ENCODE measurements around the gene POU6F2. TPM values are rescaled to one million over a fixed set of nuclear protein-coding genes. Genes with fewer than 3 reads are reported as not detected.

Gene POU6F2
- total and polyA plus RNA-seq, 4 experiments from 2014 or later: not detected

- intact Hi-C loops (cut with micrococcal nuclease): no loop called here
- Mint-ChIP-seq H3K4me1 (peaks cover 6 to 10% (median 9%) of the 10 kb centered on the region in 4 donors), H3K27me3 (no peaks in the 10 kb centered on the region), H3K9me3 (no peaks in the 10 kb centered on the region), H3K36me3 (no peaks in the 10 kb centered on the region), H3K4me3 (no peak overlapping the region), H3K27ac (no peak overlapping the region)
- H3K4me1 ChIP-seq (ENCODE audit: insufficient read depth, low read length): no peaks in the 10 kb centered on the region
- no peak for DNase-seq
- CTCF ChIA-PET (ENCODE audit: partially characterized antibody): no interaction called here
- H3K27ac ChIP-seq (ENCODE audit: low read depth, low read length): no peak overlapping the region
- H3K27me3 ChIP-seq (ENCODE audit: insufficient read depth, low read length): no peaks in the 10 kb centered on the region
- POLR2A ChIA-PET (ENCODE audit: partially characterized antibody): no interaction called here
- no peaks in the 10 kb centered on the region for H3K9me3 ChIP-seq (ENCODE audit: control insufficient read depth in 1 of 2, low read length in 2 of 2)
- H3K36me3 ChIP-seq (ENCODE audit: insufficient read depth, low read length): no peaks in the 10 kb centered on the region
- H3K4me3 ChIP-seq (ENCODE audit: low read length in 2 of 2): no peak overlapping the region
Measured at GRCh38 chr7:39353615-39354376, 376.1 kb downstream of the POU6F2 start.

- H3K4me1 Mint-ChIP-seq: peaks cover 6 to 10% (median 9%) of the 10 kb centered on the region in 4 donors
- no peaks in the 10 kb centered on the region for H3K36me3 Mint-ChIP-seq
- H3K9me3 Mint-ChIP-seq: no peaks in the 10 kb centered on the region
- intact Hi-C loops (cut with micrococcal nuclease): no loop called here
- Histone ChIP-seq H3K4me1 (ENCODE audit: insufficient read depth, low read length) (no peaks in the 10 kb centered on the region), H3K36me3 (ENCODE audit: insufficient read depth, low read length) (no peaks in the 10 kb centered on the region), H3K9me3 (ENCODE audit: control insufficient read depth in 1 of 2, low read length in 2 of 2) (no peaks in the 10 kb centered on the region), H3K27ac (ENCODE audit: low read depth, low read length) (no peak overlapping the region), H3K27me3 (ENCODE audit: insufficient read depth, low read length) (no peaks in the 10 kb centered on the region), H3K4me3 (ENCODE audit: low read length in 2 of 2) (no peak overlapping the region)
- H3K27me3 Mint-ChIP-seq: no peaks in the 10 kb centered on the region
- CTCF ChIA-PET (ENCODE audit: partially characterized antibody): no interaction called here
- POLR2A ChIA-PET (ENCODE audit: partially characterized antibody): no interaction called here
- H3K27ac Mint-ChIP-seq: no peak overlapping the region
- no peak for DNase-seq
- H3K4me3 Mint-ChIP-seq: peak overlapping the region in 6 of 8 donors; percentile 4 to 75 (median 61)
Measured at GRCh38 chr7:39355664-39356063, 378.0 kb downstream of the POU6F2 start.

- Histone ChIP-seq H3K4me1 (ENCODE audit: insufficient read depth, low read length) (no peaks in the 10 kb centered on the region), H3K9me3 (ENCODE audit: control insufficient read depth in 1 of 2, low read length in 2 of 2) (no peaks in the 10 kb centered on the region), H3K27ac (ENCODE audit: low read depth, low read length) (no peak overlapping the region), H3K27me3 (ENCODE audit: insufficient read depth, low read length) (no peaks in the 10 kb centered on the region), H3K4me3 (ENCODE audit: low read length in 2 of 2) (no peak overlapping the region), H3K36me3 (ENCODE audit: insufficient read depth, low read length) (no peaks in the 10 kb centered on the region)
- Mint-ChIP-seq H3K27me3 (no peaks in the 10 kb centered on the region), H3K9me3 (no peaks in the 10 kb centered on the region), H3K4me3 (peak overlapping the region in 6 of 8 donors; percentile 12 to 75 (median 48)), H3K36me3 (no peaks in the 10 kb centered on the region), H3K27ac (peak overlapping the region in 2 of 7 donors; percentile 50 to 76), H3K4me1 (peaks cover 6 to 10% (median 9%) of the 10 kb centered on the region in 4 donors)
- intact Hi-C loops (cut with micrococcal nuclease): no loop called here
- POLR2A ChIA-PET (ENCODE audit: partially characterized antibody): no interaction called here
- CTCF ChIA-PET (ENCODE audit: partially characterized antibody): no interaction called here
- no peak for DNase-seq
Measured at GRCh38 chr7:39356172-39356925, 378.6 kb downstream of the POU6F2 start.

DNA sequence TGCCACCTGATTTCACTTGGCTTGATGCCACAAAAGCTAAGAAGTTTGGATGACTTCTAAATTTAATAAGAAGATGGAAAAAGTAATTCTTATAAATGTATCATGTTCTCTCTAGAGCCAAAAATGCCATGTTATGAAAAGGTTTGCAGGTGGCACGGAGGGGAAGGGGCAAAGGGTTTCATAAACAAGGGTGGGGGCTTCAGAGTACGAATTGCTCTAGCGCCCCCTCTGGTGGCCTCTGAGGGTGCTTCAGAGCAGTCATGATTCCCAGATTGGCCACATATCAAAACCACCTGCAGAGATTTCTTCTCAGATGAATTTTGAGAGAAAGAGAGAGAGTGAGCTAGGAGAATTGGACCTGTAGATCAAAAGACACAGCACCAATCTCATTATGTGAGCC lies 379.9 kb downstream of the POU6F2 start:
- intact Hi-C loops (cut with micrococcal nuclease): no loop called here
- Histone ChIP-seq H3K27ac (ENCODE audit: low read depth, low read length) (no peak overlapping the region), H3K4me3 (ENCODE audit: low read length in 2 of 2) (no peak overlapping the region), H3K4me1 (ENCODE audit: insufficient read depth, low read length) (no peaks in the 10 kb centered on the region), H3K36me3 (ENCODE audit: insufficient read depth, low read length) (no peaks in the 10 kb centered on the region), H3K27me3 (ENCODE audit: insufficient read depth, low read length) (no peaks in the 10 kb centered on the region), H3K9me3 (ENCODE audit: control insufficient read depth in 1 of 2, low read length in 2 of 2) (no peaks in the 10 kb centered on the region)
- POLR2A ChIA-PET (ENCODE audit: partially characterized antibody): no interaction called here
- Mint-ChIP-seq H3K27ac (no peak overlapping the region), H3K4me1 (peaks cover 6 to 10% (median 9%) of the 10 kb centered on the region in 4 donors), H3K27me3 (peaks cover 0 to 3% of the 10 kb centered on the region in 2 donors), H3K9me3 (no peaks in the 10 kb centered on the region), H3K4me3 (no peak overlapping the region), H3K36me3 (no peaks in the 10 kb centered on the region)
- DNase-seq: no peak
- CTCF ChIA-PET (ENCODE audit: partially characterized antibody): interaction anchor here (0.5 kb wide), 1 partner anchor 55 kb away, joined by 5 read pairs; no protein-coding TSS in a partner anchor

DNA sequence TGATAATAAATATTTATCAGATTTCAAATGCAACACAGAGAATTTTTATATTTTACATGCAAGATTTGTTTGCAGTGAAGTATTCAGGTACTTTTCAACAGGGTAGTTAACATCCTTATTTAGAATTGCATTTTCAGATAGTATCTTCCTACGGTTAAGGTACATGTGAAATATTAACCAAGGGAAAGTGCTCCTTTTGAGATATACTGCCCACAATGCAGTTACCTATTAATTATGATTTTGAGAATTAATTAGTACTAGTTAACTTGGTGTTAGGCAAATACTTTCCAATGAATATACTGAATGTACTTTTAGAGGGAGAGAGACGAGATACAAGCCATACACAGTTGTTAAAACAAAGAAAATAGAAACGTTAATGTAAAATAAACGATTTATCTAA lies 382.3 kb downstream of the POU6F2 start:
- H3K36me3 ChIP-seq (ENCODE audit: insufficient read depth, low read length): no peaks in the 10 kb centered on the region
- no peaks in the 10 kb centered on the region for H3K9me3 ChIP-seq (ENCODE audit: control insufficient read depth in 1 of 2, low read length in 2 of 2)
- peaks cover 0 to 4% (median 0%) of the 10 kb centered on the region in 8 donors for H3K9me3 Mint-ChIP-seq
- no peak overlapping the region for H3K27ac ChIP-seq (ENCODE audit: low read depth, low read length)
- no peaks in the 10 kb centered on the region for H3K4me1 ChIP-seq (ENCODE audit: insufficient read depth, low read length)
- peaks cover 6 to 10% (median 9%) of the 10 kb centered on the region in 4 donors for H3K4me1 Mint-ChIP-seq
- DNase-seq: no peak
- ChIA-PET CTCF (ENCODE audit: partially characterized antibody) (no interaction called here), POLR2A (ENCODE audit: partially characterized antibody) (no interaction called here)
- H3K27me3 Mint-ChIP-seq: peaks cover 2 to 3% of the 10 kb centered on the region in 2 donors
- no peaks in the 10 kb centered on the region for H3K36me3 Mint-ChIP-seq
- no peak overlapping the region for H3K27ac Mint-ChIP-seq
- intact Hi-C loops (cut with micrococcal nuclease): no loop called here
- H3K4me3 Mint-ChIP-seq: no peak overlapping the region
- H3K27me3 ChIP-seq (ENCODE audit: insufficient read depth, low read length): no peaks in the 10 kb centered on the region
- H3K4me3 ChIP-seq (ENCODE audit: low read length in 2 of 2): no peak overlapping the region

DNA sequence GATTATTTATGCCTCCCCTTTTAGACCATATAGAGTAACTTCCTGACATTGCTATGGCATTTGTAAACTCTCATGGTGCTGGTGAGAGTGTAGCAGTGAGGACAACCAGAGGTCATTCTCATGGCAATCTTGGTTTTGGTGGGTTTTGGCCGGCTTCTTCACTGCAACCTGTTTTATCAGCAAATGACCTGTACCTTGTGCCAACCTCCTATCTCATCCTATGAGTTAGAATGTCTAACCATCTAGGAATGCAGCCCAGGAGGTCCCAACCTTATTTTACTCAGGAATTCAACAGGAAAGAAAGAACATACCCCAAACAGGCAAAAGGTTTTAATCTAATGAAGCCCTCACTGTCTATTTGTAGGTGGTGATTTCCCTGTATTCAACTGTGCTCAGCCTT lies 383.1 kb downstream of the POU6F2 start:
- Mint-ChIP-seq H3K4me1 (peaks cover 4 to 7% (median 5%) of the 10 kb centered on the region in 4 donors), H3K27ac (no peak overlapping the region), H3K4me3 (no peak overlapping the region), H3K36me3 (no peaks in the 10 kb centered on the region), H3K9me3 (peaks cover 0 to 4% (median 0%) of the 10 kb centered on the region in 8 donors), H3K27me3 (peaks cover 3% of the 10 kb centered on the region in 2 donors)
- H3K4me3 ChIP-seq (ENCODE audit: low read length in 2 of 2): no peak overlapping the region
- DNase-seq: no peak
- H3K9me3 ChIP-seq (ENCODE audit: control insufficient read depth in 1 of 2, low read length in 2 of 2): no peaks in the 10 kb centered on the region
- intact Hi-C loops (cut with micrococcal nuclease): no loop called here
- POLR2A ChIA-PET (ENCODE audit: partially characterized antibody): no interaction called here
- CTCF ChIA-PET (ENCODE audit: partially characterized antibody): no interaction called here
- H3K27ac ChIP-seq (ENCODE audit: low read depth, low read length): no peak overlapping the region
- H3K27me3 ChIP-seq (ENCODE audit: insufficient read depth, low read length): no peaks in the 10 kb centered on the region
- no peaks in the 10 kb centered on the region for H3K4me1 ChIP-seq (ENCODE audit: insufficient read depth, low read length)
- H3K36me3 ChIP-seq (ENCODE audit: insufficient read depth, low read length): no peaks in the 10 kb centered on the region

DNA sequence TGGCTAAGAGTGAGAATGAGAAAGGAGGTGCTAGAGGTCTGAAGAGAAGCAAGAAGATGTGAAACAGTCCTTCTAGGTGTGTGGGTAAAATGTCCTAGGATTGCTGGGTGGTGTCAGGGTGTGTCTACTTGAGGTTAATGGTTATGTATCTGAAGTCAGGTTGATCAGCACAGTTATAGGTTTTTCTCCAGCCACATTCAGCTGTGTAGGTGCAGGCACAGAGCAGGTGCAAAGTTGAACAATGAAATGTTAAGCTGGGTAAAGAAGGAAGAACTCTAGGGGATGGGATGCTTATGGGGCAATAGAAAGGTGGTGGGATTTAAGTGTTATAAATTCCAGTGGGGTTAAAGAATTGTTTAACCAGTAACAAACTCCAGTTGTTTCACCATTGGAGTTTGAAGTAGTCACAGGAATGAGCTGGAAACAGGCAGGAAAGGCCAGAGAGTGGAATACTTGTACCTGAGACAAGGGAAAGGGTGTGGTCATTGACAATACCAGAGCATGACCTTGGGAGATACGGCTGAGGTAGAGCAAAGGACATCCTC lies 388.1 kb downstream of the POU6F2 start:
- CTCF ChIA-PET (ENCODE audit: partially characterized antibody): no interaction called here
- Mint-ChIP-seq H3K36me3 (no peaks in the 10 kb centered on the region), H3K27me3 (peaks cover 3 to 6% of the 10 kb centered on the region in 2 donors)

More for the DNA sequence above, 388.1 kb downstream of the POU6F2 start:
- Mint-ChIP-seq H3K4me3 (no peak overlapping the region), H3K4me1 (peaks cover 0 to 3% (median 0%) of the 10 kb centered on the region in 4 donors), H3K27ac (peak overlapping the region in 1 of 7 donors; percentile 22), H3K9me3 (peaks cover 0 to 7% (median 0%) of the 10 kb centered on the region in 8 donors)
- DNase-seq: no peak
- Histone ChIP-seq H3K27me3 (ENCODE audit: insufficient read depth, low read length) (no peaks in the 10 kb centered on the region), H3K4me1 (ENCODE audit: insufficient read depth, low read length) (no peaks in the 10 kb centered on the region), H3K27ac (ENCODE audit: low read depth, low read length) (no peak overlapping the region), H3K4me3 (ENCODE audit: low read length in 2 of 2) (no peak overlapping the region), H3K36me3 (ENCODE audit: insufficient read depth, low read length) (no peaks in the 10 kb centered on the region), H3K9me3 (ENCODE audit: control insufficient read depth in 1 of 2, low read length in 2 of 2) (no peaks in the 10 kb centered on the region)
- POLR2A ChIA-PET (ENCODE audit: partially characterized antibody): no interaction called here
- intact Hi-C loops (cut with micrococcal nuclease): no loop called here

Measured in CD4-positive, alpha-beta memory T cell (primary cell).